Endothelial cell of umbilical vein (primary cell): ENCODE measurements around the gene SLC11A2. TPM values are rescaled to one million over a fixed set of nuclear protein-coding genes. Genes with fewer than 3 reads are reported as not detected.

Experiments used
- BruUV-seq: library from RNA; stranded (reverse); fragments of 400-500 nt; replicated peaks from 2 replicates; lab custom pipeline; 2021; lab: Mats Ljungman, UMichigan
- CTCF ChIA-PET: fragments of 300-600, 350-600 bp; sonication (Branson Sonifier 250); formaldehyde crosslinking; loops from one replicate; lab custom pipeline; 2021; ENCODE audit warnings: antibody characterized with exemption, inconsistent platforms; lab: Charles Lee
- POLR2A ChIA-PET: fragments of 300-600, 350-600 bp; sonication (Branson Sonifier 250); formaldehyde crosslinking; loops from one replicate; lab custom pipeline; 2021; ENCODE audit warnings: antibody characterized with exemption, inconsistent platforms; lab: Charles Lee
- DNase-seq: peaks from one replicate; pipeline ENCODE4 v3.0.0-alpha.2; 2011; ENCODE audit warnings: low read depth, low spot score
- FAIRE-seq: peaks from 2 replicates; lab custom pipeline; 2011; peaks lifted over from hg19 to GRCh38; lab: Jason Lieb, UNC
- H2AFZ ChIP-seq: 2 replicates; pipeline ENCODE4 v1.6.0; 2012; ENCODE audit warnings: low read depth, low read length, control low read depth, inconsistent platforms
- H3K27ac ChIP-seq: 2 replicates; pipeline ENCODE4 v1.5.1; 2011; ENCODE audit warnings: low read depth, mild to moderate bottlenecking, control low read depth, low read length, moderate library complexity; ENCODE audit not compliant: insufficient read depth
- H3K27me3 ChIP-seq, 2 experiments: 2 replicates each; pipeline versions ENCODE4 v1.6.0 to v1.6.1; 2011; ENCODE audit warnings: low read length in 2 of 2, mixed read lengths in 1 of 2; ENCODE audit not compliant: control insufficient read depth in 2 of 2, insufficient read depth in 2 of 2
- H3K36me3 ChIP-seq, 2 experiments: 2 replicates in 1 of 2; 3 replicates in 1 of 2; pipeline ENCODE4 v1.5.1; 2011; ENCODE audit warnings: low read length in 2 of 2, mild to moderate bottlenecking in 1 of 2, moderate library complexity in 1 of 2; ENCODE audit not compliant: control insufficient read depth in 2 of 2, insufficient read depth in 2 of 2; ENCODE audit errors: extremely low read depth in 1 of 2
- H3K4me1 ChIP-seq: 3 replicates; pipeline ENCODE4 v1.5.1; 2011; ENCODE audit warnings: mild to moderate bottlenecking, low read length; ENCODE audit not compliant: control insufficient read depth, insufficient read depth; ENCODE audit errors: extremely low read depth
- H3K4me2 ChIP-seq: 2 replicates; pipeline ENCODE4 v1.6.1; 2011; ENCODE audit warnings: low read length, control low read depth, mixed read lengths; ENCODE audit not compliant: insufficient read depth
- H3K4me3 ChIP-seq, 3 experiments: fragments of 200-600 bp in 1 of 3; sonication (generic), shearing (Covaris generic) in 1 of 3; replicated peaks in 1 of 3; 2 replicates each; pipeline ENCODE4 v1.5.1; 2011 to 2016; ENCODE audit warnings: control low read depth in 3 of 3, low read length in 3 of 3, mild to moderate bottlenecking in 2 of 3, inconsistent platforms in 1 of 3, low read depth in 1 of 3, moderate library complexity in 1 of 3; ENCODE audit not compliant: insufficient read depth in 1 of 3
- H3K79me2 ChIP-seq: 2 replicates; pipeline ENCODE4 v1.6.0; 2012; ENCODE audit warnings: low read length, inconsistent platforms; ENCODE audit not compliant: control insufficient read depth, insufficient read depth
- H3K9ac ChIP-seq: replicated peaks from 2 replicates; pipeline ENCODE3; 2011; ENCODE audit warnings: low read length, control low read depth; ENCODE audit not compliant: insufficient read depth; ENCODE audit errors: extremely low read depth
- H3K9me1 ChIP-seq: replicated peaks from 3 replicates; pipeline ENCODE4 v1.6.0; 2011; ENCODE audit warnings: mild to moderate bottlenecking, low read length; ENCODE audit not compliant: control insufficient read depth, insufficient read depth; ENCODE audit errors: extremely low read depth
- H3K9me3 ChIP-seq: replicated peaks from 2 replicates; pipeline ENCODE4 v1.5.1; 2012; ENCODE audit warnings: low read length, inconsistent platforms; ENCODE audit not compliant: control insufficient read depth, insufficient read depth
- H4K20me1 ChIP-seq: replicated peaks from 2 replicates; pipeline ENCODE3; 2011; ENCODE audit warnings: mild to moderate bottlenecking, low read length; ENCODE audit not compliant: control insufficient read depth, insufficient read depth; ENCODE audit errors: extremely low read depth
- CTCF ChIP-seq, 2 donors: IDR thresholded peaks; 1 replicate in 1 of 2; 2 replicates in 1 of 2; pipeline ENCODE4 v1.5.1; 2011; ENCODE audit warnings: low read length in 2 of 2, mild to moderate bottlenecking in 2 of 2, moderate library complexity in 2 of 2, control low read depth in 1 of 2, inconsistent platforms in 1 of 2, low read depth in 1 of 2; ENCODE audit not compliant: insufficient read depth in 1 of 2; ENCODE audit errors: extremely low read depth in 1 of 2
- EZH2 ChIP-seq: IDR thresholded peaks from 2 replicates; pipeline ENCODE4 v1.6.1; 2012; ENCODE audit warnings: borderline replicate concordance, low read depth, mild to moderate bottlenecking, moderate library complexity, low read length, inconsistent platforms; ENCODE audit not compliant: severe bottlenecking
- FOS ChIP-seq: IDR thresholded peaks from 2 replicates; pipeline ENCODE4 v1.6.1; 2011; ENCODE audit warnings: mild to moderate bottlenecking, low read length, moderate library complexity, borderline replicate concordance; ENCODE audit not compliant: insufficient read depth
- GATA2 ChIP-seq: IDR thresholded peaks from 2 replicates; pipeline ENCODE4 v1.7.0; 2011; ENCODE audit warnings: low read depth, mild to moderate bottlenecking, moderate library complexity, mixed read lengths, low read length; ENCODE audit not compliant: insufficient read length, insufficient read depth
- JUN ChIP-seq: IDR thresholded peaks from 2 replicates; pipeline ENCODE4 v1.6.1; 2011; ENCODE audit warnings: borderline replicate concordance, low read depth; ENCODE audit not compliant: insufficient read length, insufficient read depth
- MAX ChIP-seq: IDR thresholded peaks from 2 replicates; pipeline ENCODE4 v1.6.1; 2011; ENCODE audit not compliant: insufficient read depth, insufficient read length
- MYC ChIP-seq: IDR thresholded peaks from one replicate; pipeline ENCODE4 v1.6.1; 2011; ENCODE audit warnings: mild to moderate bottlenecking, low read depth, low read length
- POLR2A ChIP-seq: IDR thresholded peaks from 2 replicates; pipeline ENCODE4 v1.6.1; 2012; ENCODE audit warnings: low read depth, mild to moderate bottlenecking, control low read depth, low read length
- POLR2AphosphoS5 ChIP-seq: IDR thresholded peaks from 2 replicates; pipeline ENCODE4 v1.6.1; 2012; ENCODE audit warnings: low read depth, mild to moderate bottlenecking, control low read depth, low read length, moderate library complexity; ENCODE audit not compliant: insufficient read depth
- dilution Hi-C: fragments of 300-500 bp; cut with MboI; formaldehyde crosslinking; loops from one replicate; pipeline ENCODE4 v1.15.0; 2019; ENCODE audit warnings: low sequenced_read_pairs; ENCODE audit not compliant: extremely low pct_ligation_motif_present
- intact Hi-C: fragments of 100-400 bp; cut with micrococcal nuclease; formaldehyde crosslinking; loops from one replicate; pipeline ENCODE4 v1.10.0; 2022
- polyA plus RNA-seq, 4 experiments: library from polyadenylated mRNA; depleted of rRNA in 3 of 4; stranded (reverse) in 3 of 4; unstranded in 1 of 4; fragments of >200 nt; gene quantifications; 2 replicates each; pipeline versions ENCODE4 v1.2.1 to v1.2.3, GENCODE V29; 2011 to 2012; ENCODE audit warnings: missing spikeins in 1 of 4
- total RNA-seq: library from RNA; stranded (reverse); gene quantifications from 2 replicates; pipeline ENCODE4 v1.2.3, GENCODE V29; 2021

The SLC11A2 gene
- total and polyA plus RNA-seq, 2 donors (not counting 3 experiments of a cell fraction or from before 2014, with no cell fraction given), result 47.5 to 56.4 TPM

- Histone ChIP-seq H3K79me2 (no peaks in the 10 kb centered on the region), H3K27me3 (no peaks in the 10 kb centered on the region), H3K9ac (no peak overlapping the region), H3K4me2 (no peak overlapping the region), H3K27ac (no peak overlapping the region), H2AFZ (no peak overlapping the region), H3K36me3 (peaks cover 15 to 20% of the 10 kb centered on the region in 2 experiments), H3K9me1 (no peaks in the 10 kb centered on the region), H3K4me3 (no peak overlapping the region), H3K9me3 (no peaks in the 10 kb centered on the region), H3K4me1 (peaks cover 34% of the 10 kb centered on the region), H4K20me1 (no peaks in the 10 kb centered on the region)
- ChIA-PET POLR2A (no interaction called here), CTCF (interaction anchor here (1.3 to 7.3 kb wide), 3 partner anchors 19 to 225 kb away, joined by 3 to 299 read pairs (median 5); no protein-coding TSS in a partner anchor)
- BruUV-seq, result no TSS peak
- no peak for DNase-seq
- TF ChIP-seq POLR2A (no peak), POLR2AphosphoS5 (no peak), GATA2 (no peak), EZH2 (no peak), JUN (no peak), MAX (no peak), CTCF (IDR thresholded peaks at IDR 0.05; ENCODE audit: extremely low read depth in 1 of 2, insufficient read depth in 1 of 2, low read depth in 1 of 2, low read length in 2 of 2) (no peak), MYC (no peak), FOS (no peak)
- dilution Hi-C loops, result no loop called here
- intact Hi-C loops, result no loop called here
- FAIRE-seq, result no peak
These were observed 35.9 kb downstream of the SLC11A2 start for GRCh38 chr12:50990147-50990727.
